SKM-1 treated with dmso at 0.1 percent for 144 hours (cell line): ENCODE data around the gene KDM8.

Experiments
- DNase-seq: peaks from one replicate; lab custom pipeline; 2025; ENCODE audit not compliant: unreplicated experiment; lab: John Stamatoyannopoulos, UW

KDM8 gene

GRCh38 chr16:27214084-27214961 is 11.0 kb downstream of the KDM8 start:
- no peak for DNase-seq

- DNase-seq: no peak
Measured at GRCh38 chr16:27215660-27216059, 12.3 kb downstream of the KDM8 start.

GRCh38 chr16:27216297-27216885 is 13.1 kb downstream of the KDM8 start:
- no peak for DNase-seq

- DNase-seq: no peak
Measured at GRCh38 chr16:27217256-27217655, 13.9 kb downstream of the KDM8 start.

GRCh38 chr16:27218756-27219155 is 15.4 kb downstream of the KDM8 start:
- no peak for DNase-seq

GRCh38 chr16:27219161-27219560 is 15.8 kb downstream of the KDM8 start:
- no peak for DNase-seq

GRCh38 chr16:27220120-27220519 is 16.8 kb downstream of the KDM8 start:
- no peak for DNase-seq

- DNase-seq: no peak
Measured at GRCh38 chr16:27220527-27220926, 17.2 kb downstream of the KDM8 start.

- no peak for DNase-seq
Measured at GRCh38 chr16:27220991-27221390, 17.7 kb downstream of the KDM8 start.

GRCh38 chr16:27221576-27222248 is 18.4 kb downstream of the KDM8 start:
- no peak for DNase-seq

- no peak for DNase-seq
Measured at GRCh38 chr16:27222249-27223225, 19.2 kb downstream of the KDM8 start.

- no peak for DNase-seq
Measured at GRCh38 chr16:27223226-27223610, 19.9 kb downstream of the KDM8 start.

GRCh38 chr16:27223701-27224100 is 20.4 kb downstream of the KDM8 start:
- DNase-seq: no peak

- no peak for DNase-seq
Measured at GRCh38 chr16:27224271-27224737, 21.0 kb downstream of the KDM8 start.

- no peak for DNase-seq
Measured at GRCh38 chr16:27224741-27225300, 21.5 kb downstream of the KDM8 start.

- DNase-seq: no peak
Measured at GRCh38 chr16:27225536-27226360, 22.4 kb downstream of the KDM8 start.

- DNase-seq: no peak
Measured at GRCh38 chr16:27226476-27226875, 23.1 kb downstream of the KDM8 start.

GRCh38 chr16:27226976-27227705 is 23.8 kb downstream of the KDM8 start:
- no peak for DNase-seq

- DNase-seq: no peak
Measured at GRCh38 chr16:27228045-27228444, 24.7 kb downstream of the KDM8 start.
